H9 (cell line): ENCODE results near the gene FHOD3. TPM values are rescaled to one million over a fixed set of nuclear protein-coding genes. Genes with fewer than 3 reads are reported as not detected.

Experiments used
- DNase-seq: peaks from one replicate; pipeline ENCODE4 v3.0.0-alpha.2; 2017
- H2AFZ ChIP-seq: one replicate; pipeline ENCODE4 v1.6.1; 2013; ENCODE audit warnings: mild to moderate bottlenecking, low read length, control low read depth, moderate library complexity
- H2AK5ac ChIP-seq: 2 replicates; pipeline ENCODE4 v1.6.1; 2013; ENCODE audit warnings: low read length, control low read depth, mixed read lengths; ENCODE audit not compliant: insufficient read length
- H2BK120ac ChIP-seq: one replicate; pipeline ENCODE4 v1.6.1; 2013; ENCODE audit warnings: low read depth, mild to moderate bottlenecking, low read length, control low read depth, inconsistent platforms; ENCODE audit not compliant: poor library complexity, severe bottlenecking
- H2BK12ac ChIP-seq: 2 replicates; pipeline ENCODE4 v1.6.1; 2013; ENCODE audit warnings: low read length, control low read depth, mixed read lengths, low read depth; ENCODE audit not compliant: insufficient read length
- H2BK15ac ChIP-seq: 2 replicates; pipeline ENCODE4 v1.6.1; 2013; ENCODE audit warnings: low read depth, low read length, control low read depth
- H2BK20ac ChIP-seq: one replicate; pipeline ENCODE4 v1.6.1; 2013; ENCODE audit warnings: low read depth, mild to moderate bottlenecking, low read length, control low read depth, inconsistent platforms; ENCODE audit not compliant: poor library complexity, severe bottlenecking
- H2BK5ac ChIP-seq: 2 replicates; pipeline ENCODE4 v1.6.1; 2013; ENCODE audit warnings: low read length, control low read depth, mixed read lengths; ENCODE audit not compliant: insufficient read length
- H3K14ac ChIP-seq: 2 replicates; pipeline ENCODE4 v1.6.1; 2013; ENCODE audit warnings: low read length, control low read depth; ENCODE audit not compliant: insufficient read depth
- H3K18ac ChIP-seq: 2 replicates; pipeline ENCODE4 v1.6.1; 2013; ENCODE audit warnings: low read depth, mild to moderate bottlenecking, mixed read lengths, low read length, control low read depth; ENCODE audit not compliant: insufficient read length
- H3K23ac ChIP-seq: 2 replicates; pipeline ENCODE4 v1.6.1; 2013; ENCODE audit warnings: low read length, control low read depth, mixed read lengths, low read depth; ENCODE audit not compliant: insufficient read length
- H3K23me2 ChIP-seq: 2 replicates; pipeline ENCODE4 v1.6.1; 2013; ENCODE audit warnings: low read depth, mild to moderate bottlenecking, mixed read lengths, low read length, control low read depth; ENCODE audit not compliant: insufficient read length, poor library complexity, severe bottlenecking
- H3K27ac ChIP-seq: 2 replicates; pipeline ENCODE4 v1.5.1; 2013; ENCODE audit warnings: low read length, control low read depth, mixed read lengths, low read depth; ENCODE audit not compliant: insufficient read length
- H3K27me3 ChIP-seq: 2 replicates; pipeline ENCODE4 v1.6.1; 2013; ENCODE audit warnings: low read length, control low read depth, inconsistent platforms; ENCODE audit not compliant: insufficient read depth
- H3K4ac ChIP-seq: 2 replicates; pipeline ENCODE4 v1.6.1; 2013; ENCODE audit warnings: low read depth, mild to moderate bottlenecking, control low read depth, inconsistent platforms, low read length, moderate library complexity
- H3K4me1 ChIP-seq: 2 replicates; pipeline ENCODE4 v1.6.1; 2013; ENCODE audit warnings: low read length, control low read depth, inconsistent platforms; ENCODE audit not compliant: insufficient read depth
- H3K4me2 ChIP-seq: 2 replicates; pipeline ENCODE4 v1.6.1; 2013; ENCODE audit warnings: low read length, control low read depth, mixed read lengths; ENCODE audit not compliant: insufficient read length, insufficient read depth
- H3K56ac ChIP-seq: 2 replicates; pipeline ENCODE4 v1.6.1; 2013; ENCODE audit warnings: low read depth, mild to moderate bottlenecking, mixed read lengths, low read length, control low read depth; ENCODE audit not compliant: insufficient read length
- H3K79me1 ChIP-seq: 2 replicates; pipeline ENCODE4 v1.6.1; 2013; ENCODE audit warnings: low read depth, mild to moderate bottlenecking, moderate library complexity, low read length, control low read depth, inconsistent platforms; ENCODE audit not compliant: insufficient read depth, poor library complexity, severe bottlenecking
- H3K79me2 ChIP-seq: 2 replicates; pipeline ENCODE4 v1.6.1; 2013; ENCODE audit warnings: low read length, control low read depth, inconsistent platforms; ENCODE audit not compliant: insufficient read depth
- H3K9ac ChIP-seq: 2 replicates; pipeline ENCODE4 v1.6.1; 2013; ENCODE audit warnings: low read length, control low read depth, mixed read lengths; ENCODE audit not compliant: insufficient read length; ENCODE audit errors: extremely low read depth
- H3K9me3 ChIP-seq: one replicate; pipeline ENCODE4 v1.6.1; 2013; ENCODE audit warnings: low read depth, low read length, inconsistent platforms; ENCODE audit not compliant: control insufficient read depth
- H3T11ph ChIP-seq: one replicate; pipeline ENCODE4 v1.6.1; 2013; ENCODE audit warnings: mild to moderate bottlenecking, low read length, control low read depth, inconsistent platforms
- H4K20me1 ChIP-seq: one replicate; pipeline ENCODE4 v1.6.1; 2013; ENCODE audit not compliant: control insufficient read depth, insufficient read length, insufficient read depth
- H4K5ac ChIP-seq: 2 replicates; pipeline ENCODE4 v1.6.1; 2013; ENCODE audit warnings: low read depth, mild to moderate bottlenecking, mixed read lengths, low read length, control low read depth; ENCODE audit not compliant: insufficient read length
- H4K8ac ChIP-seq: replicated peaks from 2 replicates; pipeline ENCODE4 v1.6.1; 2013; ENCODE audit warnings: low read length, control low read depth, mixed read lengths, low read depth; ENCODE audit not compliant: insufficient read length
- H4K91ac ChIP-seq: 2 replicates; pipeline ENCODE4 v1.6.1; 2013; ENCODE audit warnings: low read depth, mild to moderate bottlenecking, moderate library complexity, mixed read lengths, low read length, control low read depth; ENCODE audit not compliant: insufficient read length
- H3K27ac Mint-ChIP-seq, 3 experiments: 2 replicates in 2 of 3; 3 replicates in 1 of 3; pipeline ENCODE4 v1.8.0; 2020 to 2021; ENCODE audit warnings: mixed read lengths in 3 of 3, mild to moderate bottlenecking in 1 of 3, moderate library complexity in 1 of 3
- H3K27me3 Mint-ChIP-seq: 2 replicates; pipeline ENCODE4 v1.8.0; 2021; ENCODE audit warnings: low read depth, mild to moderate bottlenecking, moderate library complexity, mixed read lengths
- H3K36me3 Mint-ChIP-seq, 3 experiments: 2 replicates in 2 of 3; 3 replicates in 1 of 3; pipeline ENCODE4 v1.8.0; 2020 to 2021; ENCODE audit warnings: low read depth in 3 of 3, mixed read lengths in 3 of 3; ENCODE audit not compliant: insufficient read depth in 1 of 3
- H3K4me1 Mint-ChIP-seq, 2 experiments: 2 replicates each; pipeline ENCODE4 v1.8.0; 2020; ENCODE audit warnings: mixed read lengths in 2 of 2
- H3K4me3 Mint-ChIP-seq, 2 experiments: 2 replicates in 1 of 2; 3 replicates in 1 of 2; pipeline ENCODE4 v1.8.0; 2020 to 2021; ENCODE audit warnings: mild to moderate bottlenecking in 2 of 2, mixed read lengths in 2 of 2, moderate library complexity in 1 of 2
- H3K9me3 Mint-ChIP-seq, 2 experiments: 2 replicates in 1 of 2; 3 replicates in 1 of 2; pipeline ENCODE4 v1.8.0; 2020; ENCODE audit warnings: mild to moderate bottlenecking in 2 of 2, mixed read lengths in 2 of 2, moderate library complexity in 1 of 2
- CTCF ChIP-seq: fragments of 200-600 bp; sonication (generic); conservative IDR thresholded peaks from 3 replicates; pipeline ENCODE4 v1.8.0; 2021; ENCODE audit warnings: antibody characterized with exemption, mild to moderate bottlenecking
- total RNA-seq: library from RNA; stranded (reverse); gene quantifications from 2 replicates; pipeline ENCODE4 v1.2.1, GENCODE V29; 2021

Gene FHOD3
- total RNA-seq, 1 experiment from 2014 or later, result 8.0 TPM

- Histone ChIP-seq H3K4ac (no peak overlapping the region), H3K27ac (no peak overlapping the region), H4K5ac (no peak overlapping the region), H3K27me3 (no peaks in the 10 kb centered on the region), H3K4me1 (no peaks in the 10 kb centered on the region), H2AK5ac (no peak overlapping the region), H3K56ac (no peak overlapping the region), H3T11ph (no peak overlapping the region), H2BK12ac (no peak overlapping the region), H3K79me1 (no peaks in the 10 kb centered on the region), H3K23ac (no peak overlapping the region), H3K79me2 (no peaks in the 10 kb centered on the region), H2AFZ (no peak overlapping the region), H2BK120ac (no peak overlapping the region), H4K20me1 (no peaks in the 10 kb centered on the region), H2BK5ac (no peak overlapping the region), H2BK20ac (no peak overlapping the region), H3K14ac (no peak overlapping the region), H4K8ac (no peak overlapping the region), H3K23me2 (no peaks in the 10 kb centered on the region), H3K18ac (no peak overlapping the region), H3K9ac (no peak overlapping the region), H3K9me3 (no peaks in the 10 kb centered on the region), H2BK15ac (no peak overlapping the region), H3K4me2 (no peak overlapping the region), H4K91ac (no peak overlapping the region)
- no peak overlapping the region for H3K4me3 Mint-ChIP-seq
- no peak overlapping the region for H3K27ac Mint-ChIP-seq
- peaks cover 9 to 31% (median 14%) of the 10 kb centered on the region in 3 experiments; a peak in 6 of 7 replicates for H3K36me3 Mint-ChIP-seq
- no peak for TF ChIP-seq CTCF
- H3K9me3 Mint-ChIP-seq, result peaks cover 26 to 27% of the 10 kb centered on the region in 2 experiments
- H3K27me3 Mint-ChIP-seq, result no peaks in the 10 kb centered on the region; the same call in 1 of the 2 replicates
- DNase-seq, result no peak
- peaks cover 0 to 4% of the 10 kb centered on the region in 2 experiments; a peak in 1 of 4 replicates for H3K4me1 Mint-ChIP-seq
These were observed 99.5 kb downstream of the FHOD3 start for GRCh38 chr18:36397033-36397432.
